Esophagus muscularis mucosa (tissue), 4 donors: ENCODE data around the gene RALY. TPM values are rescaled to one million over a fixed set of nuclear protein-coding genes. Genes with fewer than 3 reads are reported as not detected.

Experiments used
- DNase-seq: peaks from one replicate; pipeline ENCODE4 v3.0.0-alpha.2; 2017; ENCODE audit errors: extremely low spot score
- H3K27ac ChIP-seq, 4 donors: fragments of 200-600 bp; sonication (generic); replicated peaks in 1 of 4; 1 replicate in 3 of 4; 2 replicates in 1 of 4; pipeline ENCODE4 v1.5.1; 2016 to 2019; ENCODE audit warnings: mild to moderate bottlenecking in 1 of 4
- H3K27me3 ChIP-seq, 4 donors: fragments of 200-600 bp; sonication (generic); one replicate each; pipeline versions ENCODE4 v1.5.1 to v1.6.0; 2016 to 2019
- H3K36me3 ChIP-seq, 4 donors: fragments of 200-600 bp; sonication (generic); one replicate each; pipeline ENCODE4 v1.5.1; 2016 to 2019
- H3K4me1 ChIP-seq, 4 donors: fragments of 200-600 bp; sonication (generic); one replicate each; pipeline ENCODE4 v1.5.1; 2016 to 2019
- H3K4me3 ChIP-seq, 4 donors: fragments of 200-600 bp; sonication (generic); 1 replicate in 2 of 4; 2 replicates in 2 of 4; pipeline ENCODE4 v1.5.1; 2016 to 2019; ENCODE audit warnings: mild to moderate bottlenecking in 4 of 4, moderate library complexity in 1 of 4
- H3K9me3 ChIP-seq, 4 donors: fragments of 200-600 bp; sonication (generic); 1 replicate in 3 of 4; 2 replicates in 1 of 4; pipeline ENCODE4 v1.5.1; 2016 to 2019
- CTCF ChIP-seq, 3 experiments: fragments of 200-600 bp in 2 of 3; fragments of 450-650 bp in 1 of 3; sonication (generic) in 2 of 3; IDR thresholded peaks; one replicate each; pipeline ENCODE4 v1.5.1; 2017 to 2019; ENCODE audit warnings: antibody characterized with exemption in 3 of 3, mild to moderate bottlenecking in 2 of 3, moderate library complexity in 1 of 3
- EP300 ChIP-seq: sonication (generic); formaldehyde crosslinking; IDR thresholded peaks from one replicate; pipeline ENCODE4 v1.6.1; 2017; ENCODE audit warnings: antibody characterized with exemption
- POLR2A ChIP-seq: fragments of 450-650 bp; IDR thresholded peaks from one replicate; pipeline ENCODE4 v1.6.1; 2017; ENCODE audit warnings: antibody characterized with exemption, moderate library complexity, mild to moderate bottlenecking, low read depth
- POLR2AphosphoS5 ChIP-seq, 2 donors: sonication (generic); formaldehyde crosslinking; IDR thresholded peaks; one replicate each; pipeline ENCODE4 v1.6.1; 2017; ENCODE audit warnings: antibody characterized with exemption in 2 of 2
- WGBS: methylation state at CpG from one replicate; pipeline ENCODE4 v1.1.5; 2018; 5-methylcytosine and 5-hydroxymethylcytosine counted together
- intact Hi-C: fragments of 100-400 bp; cut with DNase I; formaldehyde crosslinking; loops from one replicate; pipeline ENCODE4 v1.15.1; 2023
- total RNA-seq, 4 donors: library from RNA; depleted of rRNA; stranded (reverse); fragments of >200 nt; gene quantifications; one replicate each; pipeline versions ENCODE4 v1.1.0 to v1.2.1, GENCODE V29; 2016

The RALY gene
- total RNA-seq, 4 donors from 2014 or later, result 114 to 121 (median 117) TPM

- Histone ChIP-seq H3K27ac (no peak overlapping the region), H3K27me3 (no peaks in the 10 kb centered on the region), H3K36me3 (no peaks in the 10 kb centered on the region), H3K4me3 (no peak overlapping the region), H3K9me3 (no peaks in the 10 kb centered on the region), H3K4me1 (peaks cover 61 to 90% (median 88%) of the 10 kb centered on the region in 4 donors)
- intact Hi-C loops, result no loop called here
- TF ChIP-seq POLR2A (no peak), POLR2AphosphoS5 (IDR thresholded peaks at IDR 0.05) (no peak), EP300 (no peak), CTCF (IDR thresholded peaks at IDR 0.05) (no peak)
- no peak for DNase-seq
- 95% methylated on average over 5 of the region's 5 CpGs for WGBS
Measured at GRCh38 chr20:34012330-34012729, 18.6 kb downstream of the RALY start.

- DNase-seq, result no peak
- H3K9me3 ChIP-seq, result no peaks in the 10 kb centered on the region
- TF ChIP-seq POLR2AphosphoS5 (IDR thresholded peaks at IDR 0.05) (no peak), POLR2A (no peak), EP300 (no peak), CTCF (IDR thresholded peaks at IDR 0.05) (no peak)
- WGBS, result 77% methylated on average over 3 of the region's 3 CpGs
- H3K36me3 ChIP-seq, result no peaks in the 10 kb centered on the region
- H3K4me1 ChIP-seq, result peaks cover 64 to 94% (median 91%) of the 10 kb centered on the region in 4 donors
- intact Hi-C loops, result no loop called here
- H3K27ac ChIP-seq, result no peak overlapping the region
- no peaks in the 10 kb centered on the region for H3K27me3 ChIP-seq
- H3K4me3 ChIP-seq, result no peak overlapping the region
Measured at GRCh38 chr20:34012735-34013134, 19.0 kb downstream of the RALY start.

GRCh38 chr20:34013554-34013953 lies 19.8 kb downstream of the RALY start:
- H3K9me3 ChIP-seq, result no peaks in the 10 kb centered on the region
- no peaks in the 10 kb centered on the region for H3K36me3 ChIP-seq
- H3K27ac ChIP-seq, result no peak overlapping the region
- H3K27me3 ChIP-seq, result no peaks in the 10 kb centered on the region
- 92% methylated on average over 2 of the region's 2 CpGs for WGBS
- no peak for TF ChIP-seq EP300
- no peak for TF ChIP-seq POLR2A
- no peak for TF ChIP-seq CTCF (IDR thresholded peaks at IDR 0.05)
- TF ChIP-seq POLR2AphosphoS5 (IDR thresholded peaks at IDR 0.05), result no peak
- DNase-seq, result no peak
- H3K4me3 ChIP-seq, result no peak overlapping the region
- peaks cover 64 to 97% (median 96%) of the 10 kb centered on the region in 4 donors for H3K4me1 ChIP-seq
- intact Hi-C loops, result no loop called here

GRCh38 chr20:34014878-34015277 lies 21.2 kb downstream of the RALY start:
- intact Hi-C loops, result no loop called here

More at GRCh38 chr20:34014878-34015277, 21.2 kb downstream of the RALY start:
- Histone ChIP-seq H3K27me3 (no peaks in the 10 kb centered on the region), H3K36me3 (no peaks in the 10 kb centered on the region), H3K4me1 (peaks cover 57 to 95% (median 89%) of the 10 kb centered on the region in 4 donors), H3K27ac (no peak overlapping the region), H3K9me3 (no peaks in the 10 kb centered on the region), H3K4me3 (no peak overlapping the region)
- TF ChIP-seq POLR2AphosphoS5 (IDR thresholded peaks at IDR 0.05) (no peak), EP300 (no peak), POLR2A (no peak), CTCF (IDR thresholded peaks at IDR 0.05) (no peak)
- WGBS, result 82% methylated on average over 1 of the region's 1 CpG
- no peak for DNase-seq
